ENCODE measurements around the gene DMRTA2. TPM values are rescaled to one million over a fixed set of nuclear protein-coding genes. Genes with fewer than 3 reads are reported as not detected.
"Not testable (repeated sequence)": the region's sequence is repeated elsewhere in the genome, so short reads cannot be mapped to it uniquely, and the experiment has no call there.

DMRTA2 gene
- total RNA-seq, 1 donor from 2014 or later: not detected

GRCh38 chr1:50405814-50406213 is 17.4 kb downstream of the DMRTA2 start:
- H3K27ac ChIP-seq (replicated peaks): no peak overlapping the region
- no peak overlapping the region for H3K4me3 ChIP-seq
- H3K9me3 ChIP-seq (replicated peaks): peaks cover 34% of the 10 kb centered on the region
- H3K27me3 ChIP-seq (ENCODE audit: low read depth): peaks cover 94% of the 10 kb centered on the region
- H3K36me3 ChIP-seq: no peaks in the 10 kb centered on the region
- no peak for TF ChIP-seq CTCF (IDR thresholded peaks at IDR 0.05; ENCODE audit: borderline replicate concordance)
- DNase-seq: no peak
- intact Hi-C loops (cut with micrococcal nuclease): no loop called here
- H3K4me1 ChIP-seq: no peaks in the 10 kb centered on the region

GRCh38 chr1:50393522-50394120 is 29.6 kb downstream of the DMRTA2 start:
- DNase-seq: no peak
- H3K4me1 ChIP-seq: no peaks in the 10 kb centered on the region
- H3K4me3 ChIP-seq: no peak overlapping the region
- intact Hi-C loops (cut with micrococcal nuclease): no loop called here
- H3K9me3 ChIP-seq (replicated peaks): peaks cover 30% of the 10 kb centered on the region
- H3K27me3 ChIP-seq (ENCODE audit: low read depth): peaks cover 32% of the 10 kb centered on the region
- TF ChIP-seq CTCF (IDR thresholded peaks at IDR 0.05; ENCODE audit: borderline replicate concordance): no peak
- H3K27ac ChIP-seq (replicated peaks): no peak overlapping the region
- no peaks in the 10 kb centered on the region for H3K36me3 ChIP-seq

GRCh38 chr1:50381551-50381950 is 41.7 kb downstream of the DMRTA2 start:
- DNase-seq; H3K9me3 ChIP-seq (replicated peaks); intact Hi-C loops (cut with micrococcal nuclease): not testable (repeated sequence)

GRCh38 chr1:50378770-50379169 is 44.5 kb downstream of the DMRTA2 start:
- Histone ChIP-seq H3K4me1 (no peaks in the 10 kb centered on the region), H3K27me3 (ENCODE audit: low read depth) (peaks cover 8% of the 10 kb centered on the region), H3K36me3 (no peaks in the 10 kb centered on the region), H3K4me3 (no peak overlapping the region), H3K27ac (replicated peaks) (no peak overlapping the region), H3K9me3 (replicated peaks) (peaks cover 14% of the 10 kb centered on the region)
- no peak for DNase-seq
- no peak for TF ChIP-seq CTCF (IDR thresholded peaks at IDR 0.05; ENCODE audit: borderline replicate concordance)
- intact Hi-C loops (cut with micrococcal nuclease): no loop called here

More at GRCh38 chr1:50381551-50381950, 41.7 kb downstream of the DMRTA2 start:
- H3K36me3 ChIP-seq; H3K27me3 ChIP-seq (ENCODE audit: low read depth); H3K4me1 ChIP-seq; H3K27ac ChIP-seq (replicated peaks); H3K4me3 ChIP-seq: not testable (repeated sequence)

GRCh38 chr1:50373532-50373931 is 49.7 kb downstream of the DMRTA2 start:
- DNase-seq: no peak
- Histone ChIP-seq H3K36me3 (no peaks in the 10 kb centered on the region), H3K27ac (replicated peaks) (no peak overlapping the region), H3K27me3 (ENCODE audit: low read depth) (peaks cover 44% of the 10 kb centered on the region), H3K9me3 (replicated peaks) (peaks cover 14% of the 10 kb centered on the region), H3K4me1 (peaks cover 2% of the 10 kb centered on the region), H3K4me3 (no peak overlapping the region)
- no peak for TF ChIP-seq CTCF (IDR thresholded peaks at IDR 0.05; ENCODE audit: borderline replicate concordance)
- intact Hi-C loops (cut with micrococcal nuclease): no loop called here

- intact Hi-C loops (cut with micrococcal nuclease): no loop called here
- no peak for TF ChIP-seq CTCF (IDR thresholded peaks at IDR 0.05; ENCODE audit: borderline replicate concordance)
- H3K36me3 ChIP-seq: no peaks in the 10 kb centered on the region
- peaks cover 7% of the 10 kb centered on the region for H3K4me1 ChIP-seq
- H3K27me3 ChIP-seq (ENCODE audit: low read depth): peaks cover 62% of the 10 kb centered on the region
- H3K9me3 ChIP-seq (replicated peaks): peaks cover 14% of the 10 kb centered on the region
- H3K4me3 ChIP-seq: no peak overlapping the region
- H3K27ac ChIP-seq (replicated peaks): no peak overlapping the region
- DNase-seq: no peak
Measured at GRCh38 chr1:50371749-50372148, 51.5 kb downstream of the DMRTA2 start.
